B cell (primary cell): ENCODE measurements around the gene PCDHGB6. TPM values are rescaled to one million over a fixed set of nuclear protein-coding genes. Genes with fewer than 3 reads are reported as not detected.
A peak's percentile ranks its signal among the peaks of the same experiment; 100 is the strongest.

Experiments used
- ATAC-seq: fragments of 200-7000 bp; cut with Tn5 transposase; one replicate; pipeline ENCODE4 v1.10.0; 2021; ENCODE audit warnings: low read depth, mild to moderate bottlenecking, moderate number of reproducible peaks, moderate library complexity
- CTCF ChIA-PET: fragments of 350-600 bp; sonication (Branson Sonifier 250); formaldehyde crosslinking; loops from one replicate; lab custom pipeline; 2021; ENCODE audit warnings: antibody characterized with exemption, inconsistent platforms; lab: Charles Lee
- POLR2A ChIA-PET: fragments of 350-600 bp; sonication (Branson Sonifier 250); formaldehyde crosslinking; loops from one replicate; lab custom pipeline; 2021; ENCODE audit warnings: antibody characterized with exemption; lab: Charles Lee
- DNase-seq: peaks from one replicate; pipeline ENCODE4 v3.0.0; 2013
- H2AFZ ChIP-seq: 2 replicates; pipeline ENCODE4 v1.6.1; 2012; ENCODE audit warnings: mild to moderate bottlenecking, low read depth, low read length; ENCODE audit not compliant: insufficient read depth, poor library complexity, severe bottlenecking
- H3K27ac ChIP-seq, 2 donors: 1 replicate in 1 of 2; 2 replicates in 1 of 2; pipeline ENCODE4 v1.5.1; 2012 to 2013; ENCODE audit warnings: low read length in 2 of 2, mild to moderate bottlenecking in 2 of 2, moderate library complexity in 1 of 2
- H3K27me3 ChIP-seq, 4 experiments: fragments of 200-600 bp in 1 of 4; sonication (generic) in 1 of 4; replicated peaks in 1 of 4; 1 replicate in 2 of 4; 2 replicates in 2 of 4; pipeline versions ENCODE4 v1.6.1 to v1.7.0; 2013 to 2016; ENCODE audit warnings: low read length in 3 of 4, mild to moderate bottlenecking in 2 of 4, mixed read lengths in 1 of 4, moderate library complexity in 1 of 4; ENCODE audit not compliant: insufficient read depth in 4 of 4, control insufficient read depth in 3 of 4; ENCODE audit errors: control extremely low read depth in 1 of 4
- H3K36me3 ChIP-seq, 2 experiments: replicated peaks in 1 of 2; 1 replicate in 1 of 2; 2 replicates in 1 of 2; pipeline versions ENCODE4 v1.6.1 to v1.7.1; 2013; ENCODE audit warnings: low read length in 1 of 2; ENCODE audit not compliant: insufficient read depth in 2 of 2, control insufficient read depth in 1 of 2; ENCODE audit errors: control extremely low read depth in 1 of 2, extremely low read depth in 1 of 2
- H3K4me1 ChIP-seq, 2 donors: fragments of 200-600 bp in 1 of 2; sonication (generic) in 1 of 2; 1 replicate in 1 of 2; 2 replicates in 1 of 2; pipeline versions ENCODE4 v1.5.1 to v1.6.1; 2013 to 2017; ENCODE audit warnings: low read length in 2 of 2; ENCODE audit not compliant: control insufficient read depth in 2 of 2, insufficient read depth in 2 of 2
- H3K4me2 ChIP-seq: replicated peaks from 2 replicates; pipeline ENCODE3; 2012; ENCODE audit warnings: mild to moderate bottlenecking, low read depth, low read length; ENCODE audit not compliant: poor library complexity, severe bottlenecking
- H3K4me3 ChIP-seq, 5 experiments: fragments of 200-600 bp in 1 of 5; sonication (generic) in 1 of 5; 1 replicate in 3 of 5; 2 replicates in 2 of 5; pipeline versions ENCODE4 v1.5.1 to v1.7.0; 2011 to 2016; ENCODE audit warnings: low read length in 4 of 5, mild to moderate bottlenecking in 4 of 5, low read depth in 2 of 5, control low read depth in 1 of 5, moderate library complexity in 1 of 5; ENCODE audit not compliant: insufficient read depth in 1 of 5; ENCODE audit errors: control extremely low read depth in 1 of 5, extremely low read depth in 1 of 5
- H3K79me2 ChIP-seq: fragments of 200-600 bp; sonication (generic); one replicate; pipeline ENCODE4 v1.6.0; 2016; ENCODE audit warnings: low read length; ENCODE audit not compliant: control insufficient read depth, insufficient read depth
- H3K9ac ChIP-seq: fragments of 200-600 bp; sonication (generic); 2 replicates; pipeline ENCODE4 v1.6.1; 2017; ENCODE audit warnings: mild to moderate bottlenecking, low read length, moderate library complexity
- H3K9me3 ChIP-seq, 3 donors: one replicate each; pipeline versions ENCODE4 v1.6.1 to v1.7.1; 2013; ENCODE audit warnings: low read length in 2 of 3; ENCODE audit not compliant: control insufficient read depth in 2 of 3, insufficient read depth in 1 of 3; ENCODE audit errors: control extremely low read depth in 1 of 3
- H4K20me1 ChIP-seq: 2 replicates; pipeline ENCODE4 v1.6.0; 2012; ENCODE audit warnings: mild to moderate bottlenecking, low read length; ENCODE audit not compliant: insufficient read depth, control insufficient read depth, poor library complexity, severe bottlenecking
- H3K27ac Mint-ChIP-seq: one replicate; pipeline ENCODE4 v1.8.0; 2021; ENCODE audit warnings: mixed read lengths
- H3K27me3 Mint-ChIP-seq: one replicate; pipeline ENCODE4 v1.8.0; 2021; ENCODE audit warnings: mixed read lengths
- H3K4me1 Mint-ChIP-seq: one replicate; pipeline ENCODE4 v1.8.0; 2021; ENCODE audit warnings: mixed read lengths
- H3K4me3 Mint-ChIP-seq: one replicate; pipeline ENCODE4 v1.8.0; 2021; ENCODE audit warnings: mixed read lengths
- H3K9me3 Mint-ChIP-seq: one replicate; pipeline ENCODE4 v1.8.0; 2022; ENCODE audit warnings: mixed read lengths; ENCODE audit not compliant: insufficient read depth
- EZH2 ChIP-seq: IDR thresholded peaks from 2 replicates; pipeline ENCODE4 v1.6.1; 2012; ENCODE audit warnings: borderline replicate concordance, low read depth, mild to moderate bottlenecking, moderate library complexity, low read length; ENCODE audit not compliant: insufficient read depth, poor library complexity, severe bottlenecking
- WGBS: methylation state at CpG from one replicate; pipeline ENCODE4 v1.1.5; 2013; ENCODE audit warnings: missing lambda C conversion rate; ENCODE audit not compliant: insufficient coverage; 5-methylcytosine and 5-hydroxymethylcytosine counted together
- intact Hi-C: fragments of 100-400 bp; cut with micrococcal nuclease; formaldehyde crosslinking; loops from one replicate; pipeline ENCODE4 v1.10.0; 2022
- polyA plus RNA-seq: library from polyadenylated mRNA; depleted of rRNA; stranded (reverse); fragments of >200 nt; gene quantifications from 2 replicates; pipeline ENCODE4 v1.2.3, GENCODE V29; 2012
- total RNA-seq, 2 donors: library from RNA; stranded (reverse); fragments of 120-200 nt in 1 of 2; gene quantifications; 1 replicate in 1 of 2; 2 replicates in 1 of 2; pipeline versions ENCODE4 v1.2.3 to v1.2.4, GENCODE V29; 2013 to 2022
- TF ChIP-seq, protein P1 (sequence below): fragments of 200-600 bp; IDR thresholded peaks from one replicate; pipeline ENCODE4 v1.8.0; 2022; ENCODE audit warnings: antibody characterized with exemption, mild to moderate bottlenecking

PCDHGB6 gene
- total and polyA plus RNA-seq, 2 donors (not counting 1 experiment from before 2014, with no cell fraction given): 0.33 to 2.1 TPM

DNA sequence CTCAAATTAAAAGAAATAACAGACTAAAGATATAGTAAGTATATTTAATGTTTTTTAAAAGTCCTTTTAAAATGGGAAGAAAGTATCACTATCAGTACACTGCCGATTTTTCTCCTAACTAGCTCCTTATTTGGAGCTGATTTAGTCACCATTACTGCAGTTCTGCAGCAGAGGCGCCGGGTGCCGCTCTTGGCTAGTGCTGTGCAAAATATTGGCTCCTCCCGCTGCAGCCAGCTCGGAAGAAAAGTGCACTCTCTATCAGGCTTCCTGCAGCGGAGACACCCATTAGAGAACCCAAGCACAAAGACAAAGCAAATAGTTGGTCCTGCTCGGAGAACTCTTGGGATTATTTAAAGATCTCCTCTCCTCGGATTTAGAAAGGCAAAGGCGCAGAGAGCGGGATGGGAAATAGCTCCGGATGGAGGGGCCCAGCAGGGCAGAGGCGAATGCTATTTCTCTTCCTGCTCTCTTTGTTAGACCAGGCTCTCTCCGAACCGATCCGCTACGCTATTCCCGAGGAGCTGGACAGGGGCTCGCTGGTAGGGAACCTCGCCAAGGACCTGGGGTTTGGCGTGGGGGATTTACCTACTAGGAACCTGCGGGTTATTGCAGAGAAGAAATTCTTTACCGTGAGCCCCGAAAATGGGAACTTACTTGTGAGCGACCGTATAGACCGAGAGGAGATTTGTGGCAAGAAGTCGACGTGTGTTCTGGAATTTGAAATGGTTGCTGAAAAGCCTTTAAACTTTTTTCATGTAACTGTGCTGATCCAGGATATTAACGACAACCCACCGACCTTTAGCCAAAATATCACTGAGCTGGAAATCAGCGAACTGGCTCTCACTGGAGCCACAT lies 37.6 kb upstream of the PCDHGB6 start, which contains the start of gene PCDHGB3:
Gene PCDHGB3 (plus strand): TSS at position 249 of the 855 bp plus-strand sequence. CDS start 153 bp downstream, at position 402.
- peak within 1 kb of the TSS; percentile 51 for H3K9ac ChIP-seq
- H3K4me3 Mint-ChIP-seq: peak within 1 kb of the TSS; percentile 82
- DNase-seq: peak; percentile 54
- CTCF ChIA-PET: interaction anchor here (0.7 to 3.0 kb wide), 15 partner anchors 12 to 509 kb away, joined by 3 to 17 read pairs (median 4); partner anchors contain the start of genes PCDHGA10, PCDHGA11, PCDHGA12 and PCDHGC3
- peaks cover 8% of the 10 kb centered on the region for H3K4me1 Mint-ChIP-seq
- WGBS: 26% methylated on average over 32 of the region's 32 CpGs
- H3K9me3 Mint-ChIP-seq: peaks cover 9% of the 10 kb centered on the region
- H3K9me3 ChIP-seq: peaks cover 4 to 61% (median 45%) of the 10 kb centered on the region in 3 donors
- H3K4me2 ChIP-seq: peak within 1 kb of the TSS; percentile 58
- peak within 1 kb of the TSS in 4 of 5 experiments; percentile 23 to 55 (median 38) for H3K4me3 ChIP-seq
- POLR2A ChIA-PET: no interaction called here
- no peaks in the 10 kb centered on the region for H4K20me1 ChIP-seq
- peak within 1 kb of the TSS; percentile 71 for H2AFZ ChIP-seq
- peaks cover 0 to 65% (median 39%) of the 10 kb centered on the region in 4 experiments for H3K27me3 ChIP-seq
- no peaks in the 10 kb centered on the region for H3K36me3 ChIP-seq
- peak within 1 kb of the TSS; percentile 39 for H3K27ac Mint-ChIP-seq
- H3K27ac ChIP-seq: no peak within 1 kb of the TSS
- peak; percentile 74 for ATAC-seq
- TF ChIP-seq, protein P1, sequence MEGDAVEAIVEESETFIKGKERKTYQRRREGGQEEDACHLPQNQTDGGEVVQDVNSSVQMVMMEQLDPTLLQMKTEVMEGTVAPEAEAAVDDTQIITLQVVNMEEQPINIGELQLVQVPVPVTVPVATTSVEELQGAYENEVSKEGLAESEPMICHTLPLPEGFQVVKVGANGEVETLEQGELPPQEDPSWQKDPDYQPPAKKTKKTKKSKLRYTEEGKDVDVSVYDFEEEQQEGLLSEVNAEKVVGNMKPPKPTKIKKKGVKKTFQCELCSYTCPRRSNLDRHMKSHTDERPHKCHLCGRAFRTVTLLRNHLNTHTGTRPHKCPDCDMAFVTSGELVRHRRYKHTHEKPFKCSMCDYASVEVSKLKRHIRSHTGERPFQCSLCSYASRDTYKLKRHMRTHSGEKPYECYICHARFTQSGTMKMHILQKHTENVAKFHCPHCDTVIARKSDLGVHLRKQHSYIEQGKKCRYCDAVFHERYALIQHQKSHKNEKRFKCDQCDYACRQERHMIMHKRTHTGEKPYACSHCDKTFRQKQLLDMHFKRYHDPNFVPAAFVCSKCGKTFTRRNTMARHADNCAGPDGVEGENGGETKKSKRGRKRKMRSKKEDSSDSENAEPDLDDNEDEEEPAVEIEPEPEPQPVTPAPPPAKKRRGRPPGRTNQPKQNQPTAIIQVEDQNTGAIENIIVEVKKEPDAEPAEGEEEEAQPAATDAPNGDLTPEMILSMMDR: peak; percentile 38
- no peak for TF ChIP-seq EZH2
- intact Hi-C loops: loop anchor here (1.0 to 5.0 kb wide), 2 partner anchors 32 to 188 kb away; partner anchors contain the start of gene PCDHGA9
- no peaks in the 10 kb centered on the region for H3K79me2 ChIP-seq
- H3K27me3 Mint-ChIP-seq: peaks cover 53% of the 10 kb centered on the region
- H3K4me1 ChIP-seq: peaks cover 0 to 5% of the 10 kb centered on the region in 2 donors
